T-helper 2 cell (primary cell): ENCODE measurements around the gene MAP6.

ENCODE experiments used
- DNase-seq, 5 experiments: peaks; one replicate each; pipeline versions ENCODE4 v3.0.0 to v3.0.0-alpha.2; 2012 to 2022

MAP6 gene

DNA sequence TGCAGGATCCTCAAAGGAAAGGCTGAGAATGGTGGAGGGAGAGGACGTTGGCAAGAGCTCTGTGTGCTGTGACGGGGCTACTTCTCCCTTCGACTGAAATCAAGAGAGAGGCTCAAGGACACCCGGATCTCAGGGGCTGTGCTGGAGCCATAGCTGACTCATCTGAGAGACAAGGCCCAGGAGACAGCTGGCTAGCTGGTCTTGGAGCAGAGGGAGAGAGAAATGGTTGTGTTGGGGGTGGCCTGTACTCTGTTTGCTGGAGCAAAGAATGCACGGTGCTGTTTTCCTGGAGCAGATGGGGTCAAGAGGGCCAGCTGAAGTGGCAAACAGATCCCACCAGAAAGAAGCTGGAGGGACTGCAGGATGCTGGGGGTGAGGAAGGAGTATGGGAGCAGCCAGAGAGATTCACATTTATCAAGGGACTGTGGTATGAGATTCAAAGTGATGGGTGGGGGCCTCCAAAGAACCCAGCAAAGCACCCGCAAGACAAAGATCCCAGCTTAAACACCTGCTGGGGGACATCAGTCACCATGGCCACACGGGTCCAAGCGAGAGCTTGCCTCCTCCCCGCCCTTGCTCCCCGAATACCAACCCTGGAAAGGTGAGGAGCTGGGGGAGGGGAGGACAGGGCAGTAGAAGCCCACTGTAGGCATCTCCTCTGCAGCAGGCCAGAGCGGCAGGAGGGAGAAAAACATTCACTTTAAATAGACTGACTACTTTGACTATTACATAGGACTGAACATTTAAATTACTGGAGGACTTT is 40.8 kb downstream of the MAP6 start:
- DNase-seq, result no peak

DNA sequence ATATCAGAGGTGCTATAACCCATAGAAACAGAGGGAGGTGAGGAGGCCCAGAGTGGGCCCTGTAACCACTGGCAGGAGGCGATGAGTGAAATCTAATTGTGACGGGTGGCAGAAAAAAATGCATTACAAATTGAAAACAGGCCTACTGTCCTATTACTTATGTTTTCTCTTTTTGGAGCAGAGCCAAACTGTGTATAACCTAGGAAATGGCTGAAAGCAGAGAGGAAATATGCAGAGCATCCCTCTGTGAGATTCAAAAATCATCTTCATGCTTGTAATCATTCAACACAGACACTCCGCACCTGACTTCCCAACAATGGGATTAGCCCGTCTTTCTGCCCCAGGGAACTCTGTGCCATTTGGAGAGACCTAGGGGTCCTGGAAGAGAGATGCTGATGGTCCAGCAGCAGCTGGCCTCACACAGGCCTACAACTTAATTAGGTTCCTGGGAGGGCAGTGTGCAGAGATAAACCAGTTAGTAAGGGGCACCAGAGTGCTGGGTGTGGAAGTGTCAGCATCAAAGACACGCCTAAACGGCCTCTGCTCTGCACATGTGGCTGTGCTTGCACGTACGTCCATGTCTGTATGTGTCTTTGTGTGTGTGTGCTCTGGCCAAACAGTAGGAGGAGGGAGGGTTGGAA is 41.8 kb downstream of the MAP6 start:
- no peak for DNase-seq

DNA sequence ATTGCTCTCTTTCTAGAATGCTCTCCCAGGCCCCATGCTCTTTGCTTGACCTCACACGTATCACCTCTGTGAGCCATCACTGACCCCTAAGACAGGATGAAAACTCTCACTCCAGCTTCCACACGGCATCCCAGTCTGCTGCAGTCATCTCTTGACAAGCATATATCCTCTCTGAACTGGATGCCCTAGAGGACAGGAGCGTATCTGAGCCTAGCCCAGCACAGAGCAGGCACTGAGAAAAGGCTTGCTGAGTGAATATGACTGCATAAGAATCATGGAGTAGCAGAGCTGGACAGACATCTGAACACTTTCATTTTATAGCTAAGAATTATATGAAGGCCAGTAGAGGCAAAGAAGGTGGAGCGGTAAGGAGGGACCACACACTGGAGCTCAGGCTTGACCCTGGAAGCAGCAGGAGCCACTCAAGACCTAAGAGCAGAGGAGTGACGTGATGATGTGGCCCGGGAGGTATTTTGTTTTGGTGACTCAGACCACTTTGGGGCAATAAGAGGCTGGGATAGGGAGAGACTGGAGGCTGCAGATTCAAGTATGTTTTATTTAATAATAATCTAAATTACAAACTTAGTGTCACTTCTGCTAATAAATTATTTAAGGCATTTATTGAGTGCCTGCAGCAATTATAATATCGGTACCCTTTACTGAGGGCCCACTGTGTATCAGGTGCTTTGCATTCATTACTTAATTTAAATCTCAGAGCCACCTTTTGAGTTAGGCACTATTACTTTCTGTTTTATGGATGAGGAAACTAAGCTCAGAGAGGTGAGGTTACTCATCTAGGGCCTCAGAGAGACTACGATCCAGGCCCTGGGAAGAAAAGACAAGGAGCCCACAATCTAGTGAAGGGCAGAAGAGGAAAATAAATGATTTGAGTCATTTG is 42.6 kb downstream of the MAP6 start:
- no peak for DNase-seq

DNA sequence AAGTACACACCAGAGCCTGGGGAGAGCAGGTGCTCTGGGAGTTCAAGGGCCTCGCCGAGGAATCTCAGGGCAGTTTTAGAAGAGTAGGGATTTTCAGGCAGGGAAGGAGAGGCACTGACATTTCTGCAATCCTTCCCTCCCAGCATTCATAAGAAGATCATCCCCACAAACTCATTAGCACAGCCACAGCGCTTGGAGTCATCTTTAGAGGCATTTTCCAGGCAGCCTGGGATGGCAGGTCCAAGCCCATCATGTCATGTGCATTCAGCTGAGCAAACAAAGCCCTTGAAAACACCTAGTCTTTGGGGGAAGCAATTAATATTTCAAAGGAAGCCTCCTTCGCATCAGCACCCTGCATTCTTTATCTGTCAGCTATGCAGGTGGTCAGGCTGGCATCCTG is 43.8 kb downstream of the MAP6 start:
- DNase-seq, result no peak

DNA sequence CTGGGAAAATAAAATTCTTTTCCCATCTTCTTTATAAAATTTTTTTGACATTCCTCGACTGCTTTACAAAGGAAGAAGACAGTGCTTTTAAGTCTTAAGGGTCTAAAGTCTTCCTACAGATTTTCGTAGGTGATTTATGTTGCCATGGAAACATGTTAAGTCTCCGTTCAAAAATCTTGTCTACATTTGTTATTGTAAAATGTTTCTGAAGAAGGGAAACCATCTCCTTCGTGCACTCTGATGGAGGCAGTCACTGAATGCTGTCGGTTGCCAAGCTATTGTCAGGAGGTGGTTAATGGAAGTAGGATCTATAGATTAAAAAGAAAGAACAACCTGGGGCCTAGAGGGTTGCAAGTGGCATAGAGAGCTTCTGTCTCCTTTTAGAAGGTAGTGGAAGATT is 52.6 kb downstream of the MAP6 start:
- no peak for DNase-seq

DNA sequence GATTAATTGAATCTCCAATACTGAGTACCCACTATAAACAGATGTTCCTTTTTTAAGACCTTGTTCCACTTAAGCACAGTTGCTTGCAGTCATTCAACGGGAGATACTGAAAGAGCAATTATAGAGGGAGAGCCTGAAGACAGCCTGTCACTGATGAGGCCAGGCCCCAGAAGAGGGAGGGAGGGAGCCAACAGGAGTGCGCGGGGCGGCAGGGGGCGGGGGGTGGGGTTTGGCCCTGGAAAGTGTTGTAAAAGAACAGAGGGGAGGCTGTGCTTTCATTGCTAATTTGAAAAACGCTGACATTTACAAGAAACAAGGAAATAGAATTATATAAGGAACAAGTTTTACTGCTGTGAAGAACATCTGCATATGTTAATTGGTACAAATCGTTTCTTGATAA is 53.1 kb downstream of the MAP6 start:
- no peak for DNase-seq

DNA sequence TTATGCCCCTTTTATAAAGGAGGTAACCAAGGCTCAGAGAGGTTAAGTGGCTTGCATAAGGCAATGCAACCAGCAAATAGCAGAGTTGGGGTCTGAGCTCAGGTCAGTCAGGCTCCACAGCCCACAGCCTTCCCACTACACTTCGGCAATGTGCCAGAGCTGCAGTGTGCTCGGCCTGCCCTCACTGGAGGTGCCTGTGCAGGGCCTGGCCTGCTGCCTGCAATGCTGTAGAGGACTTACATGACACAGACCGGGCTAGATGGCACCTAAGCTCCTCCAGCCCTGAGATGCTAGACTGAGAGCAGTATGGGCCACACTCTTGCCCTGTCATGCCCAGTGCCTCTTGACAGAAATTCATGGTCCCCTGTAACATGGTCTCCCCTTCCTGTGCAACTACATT is 57.0 kb downstream of the MAP6 start:
- no peak for DNase-seq

DNA sequence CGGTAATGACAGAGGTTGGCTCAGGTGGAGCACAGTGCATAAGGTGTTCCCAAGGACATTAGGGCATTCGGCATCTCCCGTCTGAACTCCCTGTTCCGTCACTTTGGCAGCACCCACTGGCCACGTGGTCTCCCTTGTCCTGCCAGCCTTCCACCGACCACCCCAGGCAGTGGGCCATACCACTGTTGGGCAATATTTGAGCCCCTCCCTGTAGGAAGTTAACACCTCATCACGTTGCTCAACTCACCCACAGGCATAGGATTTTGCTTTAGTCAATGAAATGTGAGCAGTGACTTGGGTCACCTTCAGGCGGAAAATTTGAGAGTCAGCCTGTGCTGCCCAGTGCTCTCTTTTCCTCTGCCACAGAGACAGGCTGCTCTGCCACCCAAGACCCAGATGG is 62.7 kb downstream of the MAP6 start:
- no peak for DNase-seq

DNA sequence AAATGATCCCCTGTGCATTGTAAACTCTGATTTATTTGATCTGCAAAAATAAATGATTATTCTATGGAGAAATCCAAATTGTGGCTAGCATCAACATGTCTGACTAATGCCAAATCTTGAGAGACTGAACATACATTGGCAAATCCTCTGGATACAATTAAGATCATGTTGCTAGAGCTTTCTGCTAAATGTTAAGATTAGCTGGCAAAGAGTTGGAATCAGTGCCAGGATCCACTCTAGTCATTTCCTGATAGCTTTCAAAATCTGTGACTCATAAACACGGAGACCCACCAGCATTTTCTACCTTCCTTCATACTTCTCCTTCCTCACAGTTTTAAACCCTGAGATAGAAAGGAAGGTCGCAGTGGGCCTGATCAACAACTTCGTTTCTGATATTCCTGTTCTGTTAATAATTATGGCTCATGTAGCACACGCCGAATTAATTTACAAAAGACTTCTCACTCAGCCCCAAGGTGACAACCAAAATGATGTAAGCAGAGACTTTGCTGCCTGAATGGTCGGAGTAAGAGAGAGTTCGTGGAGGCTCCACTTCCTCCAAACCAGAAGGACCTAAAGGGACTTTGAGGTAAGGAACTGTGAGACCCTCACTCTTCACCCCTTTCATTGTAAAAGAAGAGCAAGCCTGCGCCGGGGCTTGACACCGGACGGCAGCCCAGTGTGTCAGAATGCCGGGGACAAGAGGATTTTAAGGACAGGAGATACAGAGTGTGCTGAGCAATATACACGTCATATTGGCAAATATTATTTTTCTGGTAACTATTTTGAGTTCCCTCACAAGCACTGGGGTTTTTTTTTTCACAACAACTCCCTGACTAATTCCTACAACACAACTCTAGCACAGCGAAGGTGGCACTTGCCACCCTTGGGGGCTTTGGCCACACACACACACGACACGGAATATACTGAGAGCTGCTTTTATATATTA is 64.8 kb downstream of the MAP6 start:
- no peak for DNase-seq

DNA sequence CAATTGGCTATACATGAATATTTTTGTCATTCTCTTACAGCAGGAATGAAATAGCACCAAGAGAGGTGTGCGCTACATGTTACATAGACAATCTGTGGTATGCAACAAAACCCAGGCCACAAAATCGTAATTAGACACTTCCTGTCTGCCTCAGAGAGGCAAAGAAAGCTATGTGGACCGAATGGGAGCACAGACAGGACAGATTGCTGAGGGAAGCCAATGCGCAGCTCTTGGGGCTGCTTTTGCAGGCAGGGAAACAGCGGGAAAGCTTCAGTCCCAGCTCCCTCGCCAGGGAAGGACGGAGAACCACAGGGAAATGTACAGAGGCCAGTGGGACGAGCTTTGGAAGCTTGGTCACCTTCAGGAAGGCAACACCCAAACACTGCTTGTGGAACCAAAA is 65.9 kb downstream of the MAP6 start:
- DNase-seq, result peak in 1 of 5 experiments; percentile 10

DNA sequence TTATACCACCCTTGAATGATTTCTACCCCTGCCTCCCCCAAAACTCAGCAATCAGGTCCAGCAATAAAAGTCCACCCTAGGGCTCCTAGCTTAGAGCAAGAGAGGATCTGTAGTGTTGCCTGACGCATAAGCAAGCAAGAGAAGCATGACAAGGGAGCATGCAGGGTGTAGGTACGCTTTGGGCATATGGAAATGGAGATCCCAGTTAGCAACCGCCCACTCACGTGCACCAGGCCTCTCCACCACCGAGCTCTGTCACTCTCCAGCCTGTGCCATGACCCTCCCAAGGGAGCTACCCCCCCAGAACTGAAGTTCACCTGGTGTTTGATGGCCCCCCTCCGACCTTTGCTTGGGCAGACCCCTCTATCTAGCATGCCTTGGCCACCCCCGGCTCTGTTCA is 67.3 kb downstream of the MAP6 start:
- no peak for DNase-seq

DNA sequence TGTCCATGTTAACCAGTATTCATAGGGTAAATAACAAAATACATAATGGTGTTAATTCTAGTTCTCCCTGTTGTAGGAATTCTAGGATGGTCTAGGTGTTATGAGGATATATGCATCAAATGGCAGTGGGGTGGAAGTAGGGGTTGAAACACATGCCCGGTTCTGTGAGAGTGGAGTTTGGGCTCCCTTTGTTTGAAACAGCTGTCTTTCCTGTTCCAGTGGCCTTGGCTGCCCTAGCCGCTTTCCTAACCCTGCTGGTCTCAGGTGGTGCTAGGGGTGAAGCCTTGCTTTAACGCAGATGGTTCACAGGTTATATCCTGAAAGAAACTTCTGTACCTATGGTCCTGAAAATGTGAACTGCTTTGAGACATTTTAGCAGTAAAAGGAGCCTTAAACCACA is 68.5 kb downstream of the MAP6 start:
- no peak for DNase-seq

DNA sequence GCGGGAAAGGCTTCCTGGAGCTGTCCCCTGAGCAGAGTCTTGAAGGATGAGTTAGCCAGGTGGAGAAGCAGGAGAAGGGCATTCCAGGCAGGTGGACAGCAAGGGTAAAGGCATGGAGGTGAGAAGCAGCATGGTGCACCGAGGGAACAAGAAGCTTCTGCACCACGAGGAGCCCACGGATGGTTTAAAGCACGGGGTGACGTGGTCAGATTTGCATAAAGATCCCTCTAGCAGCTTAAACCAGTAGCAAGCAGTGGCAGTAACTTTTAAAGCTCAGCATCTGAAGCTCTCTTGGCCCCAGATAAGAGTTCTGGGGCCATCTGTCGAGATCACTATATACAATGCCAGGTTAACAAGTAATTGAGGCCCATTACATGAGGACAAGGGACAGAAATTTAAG is 69.9 kb downstream of the MAP6 start:
- no peak for DNase-seq

DNA sequence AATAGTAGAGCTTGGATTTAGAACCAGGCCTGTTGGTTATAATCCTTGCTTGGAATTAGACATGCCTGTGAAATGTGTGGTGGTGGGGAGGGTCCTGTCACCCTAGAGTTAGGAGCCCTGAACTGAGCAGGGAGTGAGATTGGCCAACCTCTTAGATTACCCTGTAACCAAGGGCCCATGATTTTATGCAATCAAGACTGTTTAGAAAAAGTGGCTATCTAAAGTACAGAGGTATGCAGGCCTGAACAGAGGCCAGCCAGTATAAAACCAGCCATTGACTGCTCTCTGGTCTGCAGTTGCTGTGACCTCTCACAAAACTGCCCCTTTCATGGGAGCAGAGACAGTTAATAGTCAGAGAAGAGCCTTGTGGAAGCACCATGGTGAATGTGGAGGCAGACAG is 70.6 kb downstream of the MAP6 start:
- DNase-seq, result no peak

DNA sequence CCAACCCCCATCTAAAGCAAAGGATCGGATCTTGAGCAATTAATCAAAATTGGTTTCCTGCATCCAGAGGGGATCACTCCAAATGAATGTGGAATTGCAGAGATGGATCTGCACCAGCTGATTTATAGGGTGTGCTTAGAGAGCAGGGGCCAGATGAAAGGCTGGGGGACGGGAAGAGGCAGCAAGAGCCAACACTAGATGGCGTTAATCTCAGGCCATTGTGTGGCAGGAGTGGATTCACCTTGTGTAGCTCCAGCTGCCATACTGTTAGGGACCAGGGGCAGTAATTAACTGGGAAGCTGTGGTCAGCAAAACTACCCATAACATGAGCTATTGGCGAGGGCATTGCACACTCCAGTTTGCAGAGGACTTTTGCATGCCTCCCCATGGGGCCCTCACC is 71.2 kb downstream of the MAP6 start:
- peak in 1 of 5 experiments; percentile 20 for DNase-seq

DNA sequence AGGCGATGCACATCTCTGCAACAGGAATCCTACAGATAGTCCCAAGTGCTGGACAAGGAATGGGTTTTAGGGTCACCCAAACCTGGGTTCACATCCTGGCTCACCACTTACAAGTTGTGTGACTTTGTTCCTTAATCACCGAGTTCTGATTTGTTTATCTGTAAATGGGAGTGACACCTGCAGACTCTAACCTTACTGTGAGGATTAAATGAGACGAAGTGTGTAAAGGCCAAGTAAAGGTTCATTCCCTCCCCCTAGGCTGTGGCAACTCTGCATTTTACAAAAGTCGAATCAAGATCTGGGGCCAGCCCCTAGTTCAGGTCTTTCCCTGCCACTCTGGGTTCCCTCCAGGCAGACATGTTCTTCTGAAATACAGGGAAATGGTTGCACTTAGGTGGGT is 71.9 kb downstream of the MAP6 start:
- DNase-seq, result no peak

DNA sequence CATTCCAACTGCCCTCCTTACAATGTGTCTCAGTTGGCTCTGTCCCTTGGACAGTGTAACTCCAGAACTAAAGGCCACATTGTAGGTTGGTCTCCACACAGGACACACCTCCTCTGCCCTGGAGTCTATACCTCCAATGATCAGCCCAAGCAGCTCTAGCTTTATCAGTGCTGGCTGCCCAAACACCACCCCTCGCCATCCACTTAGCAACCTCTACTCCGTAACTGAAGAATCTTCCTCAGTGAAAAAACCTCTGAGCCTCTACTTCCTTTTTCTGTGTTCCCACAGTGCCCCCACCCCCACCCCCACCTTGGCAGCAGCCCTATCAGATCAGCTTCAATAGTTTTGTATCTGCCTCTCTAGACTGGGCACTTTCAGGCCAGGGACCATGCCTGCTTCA is 73.4 kb downstream of the MAP6 start:
- no peak for DNase-seq

DNA sequence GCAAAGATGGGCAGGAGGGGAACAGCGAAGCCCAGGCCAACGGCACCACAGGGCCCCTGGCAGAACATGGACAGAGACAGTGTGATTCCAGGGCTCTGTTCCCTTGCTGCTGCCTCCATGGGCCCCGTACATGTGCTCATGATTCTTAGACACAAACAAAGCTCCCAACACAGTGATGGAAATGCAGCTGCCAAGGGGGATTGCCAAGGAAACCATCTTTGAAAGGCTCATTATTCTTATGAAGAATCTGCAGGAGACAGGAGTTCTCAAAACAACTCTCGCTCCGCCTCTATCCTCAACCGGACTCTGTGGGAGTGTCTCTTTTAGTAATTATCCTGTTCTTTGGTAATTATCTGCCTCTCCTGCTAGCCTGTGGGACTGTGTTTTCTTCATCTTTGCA is 74.6 kb downstream of the MAP6 start:
- no peak for DNase-seq

DNA sequence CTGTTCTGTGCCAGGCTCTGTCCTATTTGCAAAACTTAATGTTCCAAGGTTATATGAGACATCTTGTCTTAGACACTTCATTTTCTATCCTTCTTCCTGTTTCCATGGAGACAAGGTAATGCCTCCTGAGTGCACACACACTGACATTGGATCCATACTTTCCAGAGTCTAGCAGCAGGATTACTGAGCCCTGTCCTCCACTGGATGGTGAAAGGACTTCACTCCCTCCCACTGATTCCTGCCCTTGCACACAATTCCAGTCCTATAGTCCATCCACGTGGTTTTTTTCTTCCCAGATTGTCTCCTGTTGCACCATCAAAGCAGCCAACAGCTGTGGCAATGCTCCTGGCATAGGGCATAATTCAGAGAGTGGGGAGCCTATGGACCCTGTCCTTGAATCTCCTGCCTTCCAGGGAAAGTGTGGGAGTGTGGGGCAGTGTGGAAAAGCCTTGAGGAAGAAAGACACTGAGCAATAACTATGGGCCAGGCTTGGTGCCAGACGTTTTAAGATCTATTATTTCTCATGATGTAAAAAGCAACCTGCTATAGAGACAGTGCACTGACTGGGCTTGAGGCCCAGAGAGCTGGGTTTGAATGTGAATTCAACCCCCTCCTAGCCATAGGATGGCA is 75.4 kb downstream of the MAP6 start:
- no peak for DNase-seq

DNA sequence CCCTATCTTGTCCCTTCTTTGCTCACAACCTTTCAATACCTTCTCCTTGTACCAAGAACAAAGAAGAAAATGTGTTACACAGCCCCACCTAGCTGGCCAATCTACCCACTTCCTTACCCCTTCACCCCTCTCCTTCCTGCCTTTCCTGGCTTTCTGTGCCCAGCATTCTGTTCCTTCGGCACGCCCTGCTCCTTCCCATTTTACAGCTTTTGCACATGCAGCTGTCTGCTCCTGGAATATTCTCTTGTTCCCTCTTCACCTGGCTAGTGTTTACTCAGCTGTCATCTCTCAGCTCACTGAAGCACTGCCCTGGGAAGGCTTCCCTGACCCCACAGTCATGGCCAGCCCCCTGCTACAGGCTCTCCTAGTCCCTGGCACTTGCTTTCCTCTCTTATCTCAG is 76.1 kb downstream of the MAP6 start:
- DNase-seq, result no peak

DNA sequence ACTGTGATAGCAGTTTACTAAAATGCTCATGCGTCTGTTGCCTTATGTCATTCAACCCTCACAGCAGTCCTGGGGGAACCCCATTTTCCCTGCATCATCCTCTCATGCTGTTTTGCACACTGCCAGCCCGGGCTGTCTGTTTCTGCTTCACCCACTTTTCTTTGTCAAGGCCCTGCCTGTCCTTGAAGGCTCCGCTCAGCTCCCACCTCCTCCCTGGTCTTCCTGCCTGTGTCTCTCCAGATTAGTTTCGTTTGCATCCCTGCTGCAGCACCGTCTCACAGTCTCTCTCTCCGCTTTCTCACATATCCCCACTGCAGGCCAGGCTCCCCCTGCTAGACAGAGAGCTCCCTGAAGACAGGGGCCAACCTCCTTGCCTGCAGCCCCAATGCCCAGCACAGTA is 76.9 kb downstream of the MAP6 start:
- no peak for DNase-seq

DNA sequence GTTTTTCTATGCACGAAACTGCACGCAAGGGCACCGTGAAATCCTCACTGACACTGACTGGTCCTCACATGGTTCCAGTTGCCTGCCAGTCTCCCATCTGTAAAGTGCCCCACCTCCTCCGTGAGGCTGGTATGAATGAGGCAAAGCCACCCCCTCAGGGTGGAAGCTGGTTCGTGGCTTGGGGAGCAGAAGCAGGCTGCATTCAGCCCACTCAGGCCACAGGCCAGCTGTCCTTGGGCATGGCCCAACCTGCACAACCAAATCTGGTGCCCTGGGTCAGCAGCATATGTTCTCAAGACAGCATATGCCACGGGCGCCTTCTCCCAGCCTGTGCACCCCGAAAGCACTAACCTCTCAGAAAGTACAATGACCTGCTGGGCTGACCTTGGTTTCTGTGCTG is 77.5 kb downstream of the MAP6 start:
- DNase-seq, result no peak
